Transverse colon (tissue), 4 donors: Measurements from ENCODE around the gene MYL6B. TPM values are rescaled to one million over a fixed set of nuclear protein-coding genes. Genes with fewer than 3 reads are reported as not detected.
A peak's percentile ranks its signal among the peaks of the same experiment; 100 is the strongest.

Experiments
- DNase-seq: peaks from one replicate; pipeline ENCODE4 v3.0.0-alpha.2; 2019
- H3K27ac ChIP-seq, 4 donors: fragments of 200-600 bp; sonication (generic); 2 replicates each; pipeline ENCODE4 v1.5.1; 2016 to 2018; ENCODE audit warnings: inconsistent platforms in 4 of 4
- H3K27me3 ChIP-seq: fragments of 200-600 bp; sonication (generic); 2 replicates; pipeline ENCODE4 v1.5.1; 2017; ENCODE audit warnings: inconsistent platforms
- H3K36me3 ChIP-seq, 4 donors: fragments of 200-600 bp; sonication (generic); 2 replicates each; pipeline ENCODE4 v1.5.1; 2017 to 2019; ENCODE audit warnings: inconsistent platforms in 4 of 4
- H3K4me1 ChIP-seq, 4 donors: fragments of 200-600 bp; sonication (generic); 2 replicates each; pipeline ENCODE4 v1.5.1; 2017 to 2020; ENCODE audit warnings: inconsistent platforms in 4 of 4
- H3K4me3 ChIP-seq, 4 donors: fragments of 200-600 bp; sonication (generic); 1 replicate in 1 of 4; 2 replicates in 3 of 4; pipeline versions ENCODE4 v1.5.1 to v1.6.1; 2017 to 2019; ENCODE audit warnings: inconsistent platforms in 4 of 4
- H3K9me3 ChIP-seq, 2 donors: fragments of 200-600 bp; sonication (generic); 2 replicates each; pipeline ENCODE4 v1.5.1; 2017 to 2019; ENCODE audit warnings: inconsistent platforms in 2 of 2
- CTCF ChIP-seq, 5 experiments: fragments of 200-600 bp in 3 of 5; fragments of 450-650 bp in 2 of 5; sonication (generic) in 3 of 5; IDR thresholded peaks; 1 replicate in 2 of 5; 2 replicates in 3 of 5; pipeline ENCODE4 v1.5.1; 2016 to 2017; ENCODE audit warnings: antibody characterized with exemption in 5 of 5, inconsistent platforms in 3 of 5, mild to moderate bottlenecking in 2 of 5, moderate library complexity in 1 of 5
- EP300 ChIP-seq: sonication (generic); formaldehyde crosslinking; IDR thresholded peaks from one replicate; pipeline ENCODE4 v1.6.1; 2017; ENCODE audit warnings: antibody characterized with exemption, low read depth
- POLR2A ChIP-seq: fragments of 450-650 bp; IDR thresholded peaks from one replicate; pipeline ENCODE4 v1.6.1; 2016; ENCODE audit warnings: antibody characterized with exemption, mild to moderate bottlenecking, moderate library complexity
- POLR2AphosphoS5 ChIP-seq, 3 donors: sonication (generic); formaldehyde crosslinking; IDR thresholded peaks; one replicate each; pipeline ENCODE4 v1.6.1; 2016; ENCODE audit warnings: antibody characterized with exemption in 3 of 3
- WGBS, 2 donors: methylation state at CpG; one replicate each; pipeline ENCODE4 v1.1.5; 2018; ENCODE audit warnings: low coverage in 1 of 2; 5-methylcytosine and 5-hydroxymethylcytosine counted together
- in situ Hi-C, 4 donors: fragments of 200-750 bp; cut with MboI; loops; one replicate each; pipeline versions ENCODE4 v1.15.0 to v1.15.1; 2017; ENCODE audit warnings: low sequenced_read_pairs in 3 of 4, low pct_ligation_motif_present in 1 of 4, low pct_unique_long_range_greater_than_20kb in 1 of 4
- intact Hi-C: fragments of 100-400 bp; cut with DNase I; formaldehyde crosslinking; loops from one replicate; pipeline ENCODE4 v1.15.1; 2023; ENCODE audit warnings: low total_unique reads
- total RNA-seq, 4 donors: library from RNA; depleted of rRNA; stranded (reverse); fragments of >200 nt; gene quantifications; one replicate each; pipeline ENCODE4 v1.1.0, GENCODE V29; 2016

Gene MYL6B
- total RNA-seq, 4 donors from 2014 or later: 26.4 to 30.0 (median 26.7) TPM; not detected in 1

- Histone ChIP-seq H3K27me3 (no peaks in the 10 kb centered on the region), H3K36me3 (peaks cover 0 to 21% (median 5%) of the 10 kb centered on the region in 4 donors), H3K4me1 (peaks cover 0 to 11% (median 4%) of the 10 kb centered on the region in 4 donors), H3K4me3 (no peak overlapping the region), H3K27ac (peak overlapping the region in 1 of 4 donors; percentile 21), H3K9me3 (no peaks in the 10 kb centered on the region)
- 45 to 73% methylated on average over 2 of the region's 2 CpGs for WGBS, 2 donors
- no peak for TF ChIP-seq EP300
- TF ChIP-seq CTCF (IDR thresholded peaks at IDR 0.05): no peak
- no peak for TF ChIP-seq POLR2A
- in situ Hi-C loops: no loop called here
- DNase-seq: no peak
- intact Hi-C loops: no loop called here
Observed at GRCh38 chr12:56202838-56203237, 50.5 kb downstream of the MYL6B start.

DNA sequence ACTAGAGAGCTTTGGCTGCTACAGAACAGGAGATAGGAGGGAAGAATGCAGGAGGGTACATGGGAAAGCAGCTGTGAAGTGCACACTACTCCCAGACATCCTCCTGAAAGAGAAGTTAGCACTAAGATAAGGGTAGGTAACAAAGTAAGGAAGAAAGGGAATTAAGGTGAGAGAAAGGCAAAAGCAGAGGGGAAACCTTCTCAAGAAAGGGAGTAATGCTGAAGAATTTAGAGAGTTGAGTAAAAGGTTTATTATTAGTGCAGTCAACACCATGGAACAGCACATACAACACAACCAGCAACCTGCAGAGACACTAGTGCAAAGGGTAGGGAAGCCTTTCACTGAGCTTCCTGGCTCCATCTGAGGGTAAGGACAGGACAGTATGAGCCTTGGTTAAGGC, 51.9 kb downstream of the MYL6B start:
- H3K4me3 ChIP-seq: no peak overlapping the region
- peaks cover 0 to 35% (median 7%) of the 10 kb centered on the region in 4 donors for H3K36me3 ChIP-seq
- no peak overlapping the region for H3K27ac ChIP-seq
- in situ Hi-C loops: no loop called here
- intact Hi-C loops: no loop called here
- no peak for TF ChIP-seq CTCF (IDR thresholded peaks at IDR 0.05)
- TF ChIP-seq POLR2A: no peak
- TF ChIP-seq EP300: no peak
- TF ChIP-seq POLR2AphosphoS5 (IDR thresholded peaks at IDR 0.05): no peak
- no peak for DNase-seq
- no peaks in the 10 kb centered on the region for H3K9me3 ChIP-seq
- peaks cover 0 to 11% (median 4%) of the 10 kb centered on the region in 4 donors for H3K4me1 ChIP-seq
- no peaks in the 10 kb centered on the region for H3K27me3 ChIP-seq

DNA sequence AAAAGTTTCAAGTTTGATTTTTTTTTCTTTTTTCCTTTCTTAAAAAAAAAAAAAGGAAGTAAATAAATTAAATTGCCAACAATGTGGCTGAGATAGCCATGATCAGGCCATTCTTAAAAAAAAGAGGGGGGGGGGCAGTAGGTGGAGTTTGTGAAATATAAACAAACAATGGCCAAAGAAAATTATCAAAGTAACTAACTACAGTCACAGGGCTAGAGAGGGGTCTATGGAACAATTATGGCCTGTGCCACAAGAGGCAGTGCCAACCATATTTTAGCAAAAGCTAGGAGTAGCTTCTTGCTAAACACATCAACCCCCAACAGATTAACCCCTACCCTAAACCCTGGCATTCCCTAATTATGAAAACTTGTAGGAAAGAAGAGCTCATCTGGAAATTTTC, 53.1 kb downstream of the MYL6B start:
- H3K36me3 ChIP-seq: peaks cover 0 to 47% (median 12%) of the 10 kb centered on the region in 4 donors

GRCh38 chr12:56206452-56207166, 54.2 kb downstream of the MYL6B start:
- H3K27ac ChIP-seq: no peak overlapping the region
- peaks cover 0 to 11% (median 4%) of the 10 kb centered on the region in 4 donors for H3K4me1 ChIP-seq
- in situ Hi-C loops: no loop called here
- no peak overlapping the region for H3K4me3 ChIP-seq
- no peaks in the 10 kb centered on the region for H3K27me3 ChIP-seq
- no peaks in the 10 kb centered on the region for H3K9me3 ChIP-seq
- peak; percentile 65 for DNase-seq
- TF ChIP-seq POLR2A (no peak), CTCF (IDR thresholded peaks at IDR 0.05) (peak; percentile 56 to 74 (median 65)), POLR2AphosphoS5 (IDR thresholded peaks at IDR 0.05) (no peak), EP300 (no peak)
- intact Hi-C loops: no loop called here
- peaks cover 0 to 58% (median 17%) of the 10 kb centered on the region in 4 donors for H3K36me3 ChIP-seq
- WGBS, 2 donors: 59 to 83% methylated on average over 7 to 14 of the region's 14 CpGs

More for the DNA sequence above, 53.1 kb downstream of the MYL6B start:
- in situ Hi-C loops: no loop called here
- H3K4me3 ChIP-seq: no peak overlapping the region
- TF ChIP-seq EP300: no peak
- no peak for TF ChIP-seq POLR2A
- no peak for TF ChIP-seq CTCF (IDR thresholded peaks at IDR 0.05)
- no peaks in the 10 kb centered on the region for H3K9me3 ChIP-seq
- no peak for DNase-seq
- H3K27me3 ChIP-seq: no peaks in the 10 kb centered on the region
- intact Hi-C loops: no loop called here
- peaks cover 0 to 11% (median 4%) of the 10 kb centered on the region in 4 donors for H3K4me1 ChIP-seq
- H3K27ac ChIP-seq: no peak overlapping the region

Other genes starting within 250 kb of the MYL6B start
- gene PYM1, start 224.7 kb upstream of the MYL6B start, total RNA-seq: 10 to 100 TPM; 35.2 to 56.4 (median 47.8) TPM
- 100 to 1,000 TPM; 101 to 268 (median 138) TPM for gene DGKA, start 221.4 kb upstream of the MYL6B start, total RNA-seq
- gene PMEL, start 186.5 kb upstream of the MYL6B start, total RNA-seq: 1 to 10 TPM in 3 of 4 donors, not detected in 1; 2.4 to 7.0 (median 4.9) TPM
- gene CDK2, start 185.8 kb upstream of the MYL6B start, total RNA-seq: 10 to 100 TPM in 3 of 4 donors, 1 to 10 TPM in 1; 6.7 to 22.3 (median 11.1) TPM
- 10 to 100 TPM; 66.3 to 97.5 (median 88.4) TPM for gene RAB5B, start 178.5 kb upstream of the MYL6B start, total RNA-seq
- 10 to 100 TPM; 30.1 to 45.3 (median 33.9) TPM for gene SUOX, start 155.3 kb upstream of the MYL6B start, total RNA-seq
- gene IKZF4, start 131.5 kb upstream of the MYL6B start, total RNA-seq: 1 to 10 TPM; 1.9 to 6.2 (median 3.9) TPM
- 1,000 to 10,000 TPM in 2 of 4 donors, 100 to 1,000 TPM in 2; 283 to 2,670 (median 937) TPM for gene RPS26, start 110.7 kb upstream of the MYL6B start, total RNA-seq
- 100 to 1,000 TPM; 270 to 634 (median 340) TPM for gene ERBB3, start 72.4 kb upstream of the MYL6B start, total RNA-seq
- gene PA2G4, start 48.0 kb upstream of the MYL6B start, total RNA-seq: 10 to 100 TPM; 22.1 to 63.0 (median 44.8) TPM
- 1,000 to 10,000 TPM in 2 of 4 donors, 100 to 1,000 TPM in 2; 841 to 2,950 (median 1,684) TPM for gene RPL41, start 36.0 kb upstream of the MYL6B start, total RNA-seq
- gene ZC3H10, start 34.3 kb upstream of the MYL6B start, total RNA-seq: 10 to 100 TPM in 1 of 4 donors, 1 to 10 TPM in 3; 3.7 to 10.1 (median 4.5) TPM
- 100 to 1,000 TPM in 2 of 4 donors, 10 to 100 TPM in 2; 94.2 to 133 (median 97.9) TPM for gene ESYT1, start 24.3 kb upstream of the MYL6B start, total RNA-seq
- gene MYL6, start 5.8 kb downstream of the MYL6B start, total RNA-seq: 1,000 to 10,000 TPM; 1,233 to 3,440 (median 2,458) TPM
- gene SMARCC2, start 36.9 kb downstream of the MYL6B start, total RNA-seq: 100 to 1,000 TPM in 3 of 4 donors, 10 to 100 TPM in 1; 63.8 to 231 (median 135) TPM
- 10 to 100 TPM; 39.0 to 51.3 (median 42.7) TPM for gene RNF41, start 69.3 kb downstream of the MYL6B start, total RNA-seq
- gene NABP2, start 71.8 kb downstream of the MYL6B start, total RNA-seq: 10 to 100 TPM in 3 of 4 donors, 1 to 10 TPM in 1; 4.9 to 26.8 (median 15.5) TPM
- gene SLC39A5, start 77.5 kb downstream of the MYL6B start, total RNA-seq: 100 to 1,000 TPM; 225 to 325 (median 283) TPM
- 100 to 1,000 TPM in 1 of 4 donors, 10 to 100 TPM in 3; 28.4 to 120 (median 40.0) TPM for gene ANKRD52, start 105.8 kb downstream of the MYL6B start, total RNA-seq
- 10 to 100 TPM in 3 of 4 donors, 1 to 10 TPM in 1; 6.7 to 51.5 (median 27.9) TPM for gene COQ10A, start 114.4 kb downstream of the MYL6B start, total RNA-seq
- 100 to 1,000 TPM in 3 of 4 donors, 10 to 100 TPM in 1; 92.4 to 297 (median 213) TPM for gene CS, start 147.7 kb downstream of the MYL6B start, total RNA-seq
- 10 to 100 TPM; 34.0 to 87.2 (median 51.8) TPM for gene CNPY2, start 163.4 kb downstream of the MYL6B start, total RNA-seq
- gene PAN2, start 181.4 kb downstream of the MYL6B start, total RNA-seq: 100 to 1,000 TPM in 1 of 4 donors, 10 to 100 TPM in 3; 45.2 to 206 (median 58.0) TPM
- 1 to 10 TPM in 1 of 4 donors, not detected in 3; 1.3 TPM for gene IL23A, start 186.3 kb downstream of the MYL6B start, total RNA-seq
- 100 to 1,000 TPM in 3 of 4 donors, 10 to 100 TPM in 1; 85.6 to 192 (median 115) TPM for gene STAT2, start 207.5 kb downstream of the MYL6B start, total RNA-seq
- gene APOF, start 210.3 kb downstream of the MYL6B start, total RNA-seq: not detected